IPS DF 4.7 (cell line): Measurements from ENCODE around the gene RPL19.

Experiments used
- DNase-seq: peaks from one replicate; pipeline ENCODE4 v3.0.0-alpha.2; 2013; ENCODE audit warnings: low spot score; ENCODE audit errors: extremely low read depth

RPL19 gene

DNA sequence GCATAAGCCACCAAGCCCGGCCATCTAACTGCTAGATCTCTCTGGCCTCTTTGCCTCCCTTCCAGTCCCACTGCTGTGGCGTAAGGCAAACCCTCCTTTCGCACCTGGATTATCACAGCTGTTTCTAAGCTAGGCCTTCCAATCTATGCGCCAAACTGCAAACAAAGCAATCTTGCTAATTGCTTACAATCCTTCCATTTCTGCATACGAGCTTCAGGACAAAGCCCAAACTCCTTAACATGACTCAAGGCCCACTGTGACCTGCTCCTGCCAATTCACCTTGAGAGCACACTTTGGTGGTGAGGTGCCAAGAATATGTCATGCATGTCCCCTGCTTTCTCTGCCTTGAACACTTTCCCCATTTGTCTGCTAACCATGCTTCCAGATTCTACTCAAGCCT, 28.1 kb upstream of the RPL19 start:
- no peak for DNase-seq

DNA sequence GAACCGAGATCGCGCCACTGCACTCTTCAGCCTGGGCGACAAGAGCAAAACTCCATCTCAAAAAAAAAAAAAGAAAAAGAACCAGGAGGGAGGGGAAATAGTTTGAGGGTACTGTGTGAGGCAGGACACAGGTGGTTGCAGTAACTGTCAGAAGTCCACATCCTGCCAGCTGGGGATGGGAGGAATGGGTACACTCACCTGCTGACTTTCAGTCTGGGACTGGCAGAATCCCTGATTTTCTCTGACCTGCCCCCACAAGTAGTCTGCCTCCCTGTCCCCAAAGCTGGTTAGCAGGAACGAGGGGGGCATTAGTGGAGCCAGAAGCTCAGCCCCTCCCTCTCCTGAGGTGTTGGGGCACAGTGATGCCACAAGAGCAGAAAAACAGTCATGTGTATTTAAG, 27.0 kb upstream of the RPL19 start:
- DNase-seq, result no peak

DNA sequence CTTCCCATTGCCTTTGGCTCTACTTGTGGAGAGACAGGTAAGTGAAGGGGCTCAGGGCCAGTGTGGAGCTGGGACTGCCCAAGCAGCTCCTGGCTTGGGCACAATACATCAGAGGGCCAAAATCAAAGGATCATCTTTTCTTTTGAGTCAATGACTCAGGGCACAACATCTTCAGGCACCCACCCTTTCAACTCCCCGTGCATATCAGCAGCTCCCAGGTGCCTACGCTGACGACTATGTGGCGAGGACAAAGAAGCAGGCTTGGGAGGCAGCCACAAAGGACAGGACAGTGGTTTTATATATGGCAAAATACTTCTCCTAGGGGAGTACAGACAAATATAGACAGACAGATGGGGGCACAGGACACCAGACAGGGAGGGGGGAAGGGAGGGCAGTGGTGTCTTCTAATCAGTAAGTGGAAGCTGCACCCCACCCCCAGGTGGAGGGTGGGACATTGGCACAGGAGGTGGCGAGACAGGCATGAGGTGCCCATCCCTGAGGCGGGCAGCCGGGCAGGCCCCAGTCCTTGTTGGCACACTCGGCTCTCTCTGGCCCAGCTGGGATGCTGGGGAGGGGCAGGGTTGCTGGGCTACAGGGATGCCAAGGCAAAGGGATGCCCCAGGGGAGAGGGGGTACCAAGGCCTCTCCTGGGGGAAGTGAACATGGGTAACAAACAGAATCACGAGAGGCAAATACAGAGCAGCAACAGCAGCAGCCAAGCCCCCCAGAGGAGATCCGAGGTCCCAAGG, 26.4 kb upstream of the RPL19 start:
- DNase-seq, result no peak

DNA sequence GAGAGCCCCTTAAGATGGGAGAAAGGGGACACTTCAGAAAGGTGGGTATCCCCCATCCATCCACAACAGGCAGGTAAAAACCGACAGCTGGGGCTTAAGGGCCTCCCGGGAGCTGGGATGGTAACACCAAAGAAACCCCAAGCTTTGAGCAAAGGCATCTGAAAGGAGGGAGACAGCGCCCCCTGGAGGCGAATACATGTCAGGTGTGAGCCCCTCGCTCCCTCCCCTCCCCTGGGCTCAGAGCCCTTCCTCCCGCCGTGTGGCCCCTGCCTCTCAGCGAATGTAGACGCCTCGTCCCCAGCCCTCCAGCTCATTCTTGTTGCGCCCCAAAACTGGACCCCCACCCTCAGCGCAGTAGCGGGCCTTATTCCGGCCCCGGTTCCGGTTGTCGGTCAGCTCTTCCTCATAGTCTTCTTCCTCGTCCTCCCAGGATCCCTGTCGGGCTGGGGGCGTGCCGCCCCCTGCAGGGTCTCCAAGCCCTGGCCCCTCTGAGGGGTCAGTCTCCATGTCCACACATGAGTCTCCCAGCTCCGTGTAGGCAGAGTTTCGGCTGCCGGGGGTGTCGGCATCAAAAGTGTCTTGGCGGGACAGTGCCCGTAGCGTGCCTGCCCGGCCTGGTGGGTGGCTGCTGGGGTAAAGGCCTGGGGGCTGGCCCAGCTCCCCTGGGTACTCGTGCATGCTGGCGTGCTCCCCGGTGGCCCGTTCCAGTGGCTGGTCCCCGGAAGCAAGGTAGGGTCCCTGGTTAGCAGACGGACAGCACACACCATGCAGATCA, 25.0 kb upstream of the RPL19 start:
- DNase-seq, result no peak

DNA sequence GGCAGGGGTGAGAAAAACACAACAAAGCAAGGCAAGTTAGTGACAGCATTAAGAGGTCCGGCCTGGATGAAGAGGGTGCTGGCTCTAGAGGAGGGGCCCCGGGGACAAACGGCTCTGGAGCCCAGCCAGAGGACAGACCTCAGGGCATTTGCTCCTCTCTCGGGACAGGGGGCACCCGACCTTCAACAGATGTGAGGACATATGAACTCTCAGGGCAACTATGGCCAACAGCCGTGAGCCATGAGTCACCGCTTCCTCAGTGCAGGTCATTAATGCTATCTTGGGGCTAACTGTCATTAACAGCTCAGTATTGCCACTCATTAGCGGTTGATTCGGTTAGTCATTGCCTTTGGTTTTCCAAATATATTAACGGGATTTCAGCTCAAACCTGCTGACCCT, 24.4 kb upstream of the RPL19 start:
- no peak for DNase-seq

DNA sequence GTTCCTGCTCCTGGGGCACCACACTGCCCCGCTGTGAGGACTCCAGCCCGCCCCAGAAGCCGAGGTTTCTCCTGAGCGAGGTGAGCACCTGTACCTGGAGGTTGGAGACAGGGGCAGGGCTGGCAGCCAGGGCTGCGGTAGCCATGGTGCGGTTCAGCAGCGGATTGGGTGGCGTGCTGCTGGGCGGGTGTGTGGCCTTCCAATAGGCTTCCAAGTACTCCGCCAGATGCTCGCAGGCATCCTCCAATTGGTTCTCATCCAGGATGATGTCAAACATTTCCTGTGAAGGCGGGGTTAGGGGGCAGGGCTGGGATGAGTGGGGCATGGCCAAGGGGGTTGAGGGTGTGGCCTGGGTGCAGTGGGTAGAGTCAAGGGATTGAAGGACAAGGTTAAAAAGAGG, 22.8 kb upstream of the RPL19 start:
- DNase-seq, result no peak

DNA sequence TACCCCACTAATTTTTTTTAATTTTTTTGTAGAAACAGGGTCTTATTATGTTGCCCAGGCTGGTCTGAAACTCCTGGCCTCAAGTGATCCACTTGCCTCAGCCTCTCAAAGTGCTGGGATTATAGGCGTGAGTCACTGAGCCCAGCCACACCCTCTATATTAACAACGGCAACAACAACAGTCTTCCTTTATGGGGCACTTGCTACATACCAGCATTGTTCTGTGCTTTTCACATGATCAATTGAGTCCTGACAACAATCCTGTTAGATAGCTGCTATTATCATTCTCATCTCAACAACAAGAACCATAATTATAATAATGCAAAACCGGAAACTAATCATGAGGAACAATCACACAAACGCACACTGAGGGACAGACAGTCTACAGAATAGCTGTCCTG, 21.5 kb upstream of the RPL19 start:
- no peak for DNase-seq

DNA sequence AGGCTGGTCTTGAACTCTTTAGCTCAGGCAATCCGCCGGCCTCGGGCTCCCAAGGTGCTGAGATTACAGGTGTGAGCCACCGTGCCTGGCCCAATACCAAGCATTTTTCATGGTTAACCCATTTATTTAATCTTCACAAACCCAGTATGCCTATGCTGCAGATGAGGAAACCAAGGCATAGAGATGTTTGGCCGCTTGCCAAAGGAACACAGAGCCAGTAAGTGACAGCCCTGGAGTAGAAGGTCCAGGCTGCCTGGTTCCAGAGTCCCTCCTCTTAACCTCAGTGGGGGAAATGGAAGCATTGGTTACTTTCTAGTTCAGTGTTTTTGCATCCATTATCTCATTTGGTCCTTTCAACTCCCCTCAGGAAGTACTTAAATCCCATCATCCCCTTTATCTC, 18.8 kb upstream of the RPL19 start:
- DNase-seq, result no peak

DNA sequence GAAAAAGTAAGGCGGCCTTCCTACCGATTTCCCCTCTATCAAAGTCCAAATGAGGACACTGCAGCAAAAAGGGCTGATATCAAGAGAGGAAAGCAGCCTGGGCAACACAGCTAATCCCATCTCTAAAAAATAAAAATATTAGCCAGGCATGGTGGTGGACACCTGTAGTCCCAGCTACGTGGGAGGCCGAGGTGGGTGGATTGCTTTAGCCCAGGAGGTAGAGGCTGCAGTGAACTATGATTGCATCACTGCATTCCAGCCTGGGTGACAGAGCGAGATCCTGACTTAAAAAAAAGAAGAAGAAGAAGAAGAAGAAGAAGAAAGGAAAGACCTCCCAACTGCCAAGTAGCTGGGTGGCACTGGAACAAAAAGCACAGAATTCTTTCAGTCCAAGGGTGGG, 17.0 kb upstream of the RPL19 start:
- DNase-seq, result no peak

DNA sequence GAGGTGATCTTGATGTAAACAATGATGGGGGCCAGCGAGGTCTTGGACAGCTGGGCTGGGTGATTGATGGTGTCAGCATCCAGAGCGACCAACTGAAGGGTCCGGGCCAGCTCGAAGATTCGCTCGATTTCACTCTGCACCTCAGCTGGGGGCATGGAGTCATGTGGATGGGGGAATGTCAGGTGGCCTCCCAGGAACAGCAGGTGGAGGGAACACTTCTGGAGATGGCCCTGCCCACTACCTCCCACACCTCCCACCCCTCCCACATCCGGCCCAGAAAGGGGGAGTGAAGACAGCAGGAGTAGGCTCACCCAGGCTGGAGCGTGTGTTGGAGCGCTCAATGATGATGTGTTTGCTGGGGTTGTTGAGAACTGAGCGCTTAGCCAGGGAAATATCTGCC, 16.4 kb upstream of the RPL19 start:
- no peak for DNase-seq

DNA sequence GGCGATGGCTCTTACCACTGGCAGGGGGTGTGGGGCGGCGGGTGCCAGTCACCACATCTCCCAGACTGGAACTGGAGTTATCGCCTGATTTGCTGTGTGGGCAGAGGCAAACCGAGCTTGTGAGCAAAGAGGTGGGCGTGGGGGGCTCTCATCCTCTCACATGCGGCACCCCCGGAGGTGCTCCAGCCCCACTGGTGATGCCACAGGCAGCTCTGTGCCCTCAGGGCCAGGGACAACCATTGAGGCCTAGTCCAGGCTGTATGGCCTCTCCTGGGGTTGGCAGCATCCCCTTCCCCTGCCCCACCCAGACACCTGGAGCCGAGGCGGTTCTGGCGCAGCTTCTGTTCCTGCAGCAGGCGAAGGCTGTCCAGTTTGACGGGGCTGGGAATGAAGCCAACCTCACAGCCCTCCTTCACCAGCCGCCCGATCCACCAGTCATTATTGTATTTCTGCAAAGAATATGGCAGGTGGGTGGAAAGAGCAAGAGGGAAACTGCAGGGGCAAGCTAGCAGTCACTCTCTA, 13.5 kb upstream of the RPL19 start:
- DNase-seq, result no peak

DNA sequence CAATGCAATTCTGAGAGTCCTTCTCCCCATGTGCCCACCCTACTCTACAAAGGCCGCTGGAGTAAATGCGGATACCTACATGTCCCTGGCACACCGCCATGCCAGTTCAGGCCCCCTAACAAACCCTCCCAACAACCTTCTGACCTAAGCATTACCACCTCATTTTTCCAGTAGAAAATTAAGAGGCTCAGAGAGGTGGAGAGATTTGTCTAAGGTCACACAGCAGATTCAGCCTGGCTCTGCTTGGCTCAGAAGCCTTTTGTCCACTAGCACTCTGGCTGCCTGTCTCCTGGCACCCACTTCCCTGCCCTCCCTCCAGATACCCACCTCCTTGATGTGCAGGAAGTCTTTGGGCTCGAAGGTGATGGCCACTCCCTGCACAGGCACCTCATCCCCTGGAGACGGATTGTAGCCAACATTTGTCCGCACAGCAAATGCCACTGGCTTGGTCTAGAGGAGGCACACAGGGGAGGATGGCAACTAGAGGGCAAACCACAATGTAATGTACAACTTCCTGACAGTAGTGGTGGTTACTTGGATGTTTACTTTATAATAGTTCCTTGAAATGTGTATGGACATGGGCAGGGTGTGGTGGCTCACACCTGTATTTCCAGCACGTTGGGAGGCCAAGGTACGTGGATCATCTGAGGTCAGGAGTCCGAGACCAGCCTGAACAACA, 12.8 kb upstream of the RPL19 start:
- DNase-seq, result no peak

DNA sequence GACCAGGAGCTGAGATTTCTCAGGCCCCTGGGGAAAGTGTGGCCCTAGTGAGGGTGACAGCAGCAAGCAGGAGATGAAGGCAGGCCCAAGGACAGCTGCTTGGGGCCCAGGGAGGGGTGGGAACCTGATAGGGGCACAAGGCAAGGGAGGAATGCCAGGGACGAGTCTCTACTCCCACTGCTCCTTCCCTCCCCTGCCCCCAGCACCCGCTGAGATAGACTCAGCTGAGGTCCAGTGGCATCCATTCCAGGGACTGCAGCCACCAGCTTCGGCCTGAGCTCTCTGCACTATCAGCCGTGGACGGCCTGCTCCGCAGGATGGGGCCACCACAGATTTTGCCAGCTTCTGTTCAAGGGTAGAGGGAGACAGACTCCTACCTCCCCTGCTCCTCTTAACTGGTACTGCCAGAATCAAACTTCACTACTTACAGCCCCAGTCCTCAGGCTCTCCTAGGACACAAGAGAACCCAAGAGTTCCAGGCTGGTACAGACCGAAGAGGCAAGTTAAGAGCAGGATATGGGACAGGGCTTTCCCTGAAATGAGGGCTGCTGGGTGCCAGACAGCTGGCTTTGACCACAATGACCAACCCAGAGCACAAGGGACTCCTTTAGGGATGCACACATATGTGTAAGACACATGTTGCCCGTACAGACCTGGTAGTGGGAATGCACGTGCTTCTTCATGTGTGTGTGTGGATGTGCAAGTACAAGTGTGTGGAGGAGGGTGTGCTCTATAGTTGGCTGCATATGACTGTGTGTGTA, 8.2 kb upstream of the RPL19 start:
- DNase-seq, result no peak

DNA sequence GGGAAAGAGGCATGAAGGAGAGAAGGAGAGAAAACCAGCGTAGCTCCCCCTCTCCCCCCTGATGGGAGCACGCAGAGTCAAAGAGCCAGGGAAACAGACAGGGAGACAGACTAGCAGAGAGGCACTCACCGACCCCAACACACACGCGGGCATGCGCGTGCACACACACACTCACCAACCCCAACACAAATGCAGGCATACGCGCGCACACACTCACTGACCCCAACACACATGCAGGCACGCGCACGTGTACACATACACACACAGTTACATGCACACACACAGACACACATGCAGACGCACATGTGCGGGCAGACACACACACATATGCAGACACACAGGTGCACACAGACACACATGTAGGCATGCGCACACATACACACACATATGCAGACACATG, 7.2 kb upstream of the RPL19 start:
- DNase-seq, result no peak

DNA sequence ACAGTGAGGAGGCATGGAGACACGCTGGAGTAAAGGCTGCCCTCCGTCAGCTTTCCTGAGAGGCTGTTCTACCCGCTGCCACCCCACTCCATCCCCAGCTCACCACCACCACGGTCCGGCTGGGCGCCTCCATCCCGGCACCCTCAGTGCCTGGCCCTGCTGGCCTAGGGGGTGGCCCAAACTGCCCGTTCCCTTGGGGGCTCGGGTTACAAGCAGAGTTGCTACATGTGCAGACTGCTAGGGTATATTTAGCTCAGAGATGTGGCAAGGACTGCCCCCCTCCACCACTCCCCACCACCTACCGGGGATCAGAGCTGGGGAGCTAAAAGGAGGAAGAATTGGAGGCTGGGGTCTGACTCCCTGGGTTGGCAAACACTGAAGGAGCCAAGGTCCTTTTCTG, 6.7 kb upstream of the RPL19 start:
- DNase-seq, result no peak

DNA sequence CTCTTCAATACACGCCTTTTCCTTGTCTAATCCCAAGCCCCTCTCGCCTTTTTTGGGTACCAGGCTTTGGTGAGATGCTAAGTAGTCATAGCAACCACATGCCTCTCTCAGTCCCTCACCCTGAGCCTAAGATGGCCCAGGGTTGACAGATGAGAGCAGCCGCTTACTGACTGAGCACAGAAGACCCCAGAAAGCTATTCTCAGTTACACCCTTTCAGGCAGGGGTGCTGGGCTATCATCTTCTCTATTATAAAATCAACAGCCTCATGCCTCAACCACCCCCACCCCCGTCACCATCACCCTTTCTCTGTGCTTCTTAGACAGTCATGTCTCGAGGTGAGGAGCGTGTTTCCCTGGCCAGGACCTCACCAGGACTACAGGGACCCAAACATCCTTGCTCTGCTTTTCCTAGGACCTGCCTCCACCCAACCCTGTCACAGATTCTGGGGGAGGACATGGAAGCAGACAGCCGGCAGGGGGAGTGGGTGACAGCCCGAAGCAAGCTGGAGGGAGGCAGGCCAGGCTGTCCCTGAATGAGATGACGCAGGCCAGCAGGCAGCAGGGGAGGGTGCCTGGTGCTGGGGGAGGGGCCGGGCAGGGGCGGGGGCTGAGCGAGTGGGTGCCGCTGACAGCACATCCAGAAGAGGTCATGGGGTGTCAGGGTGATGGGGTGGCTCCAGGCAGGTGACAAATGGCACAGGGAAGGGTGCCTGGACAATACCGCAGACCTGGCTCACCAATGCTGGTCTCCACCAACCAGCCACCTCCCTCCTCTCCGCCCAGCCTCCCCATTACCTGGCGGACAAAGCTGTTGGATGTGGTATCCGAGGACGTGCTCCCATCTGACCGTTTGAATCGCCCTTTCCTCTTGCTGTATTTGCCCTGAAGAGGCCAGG, 5.7 kb upstream of the RPL19 start:
- no peak for DNase-seq

DNA sequence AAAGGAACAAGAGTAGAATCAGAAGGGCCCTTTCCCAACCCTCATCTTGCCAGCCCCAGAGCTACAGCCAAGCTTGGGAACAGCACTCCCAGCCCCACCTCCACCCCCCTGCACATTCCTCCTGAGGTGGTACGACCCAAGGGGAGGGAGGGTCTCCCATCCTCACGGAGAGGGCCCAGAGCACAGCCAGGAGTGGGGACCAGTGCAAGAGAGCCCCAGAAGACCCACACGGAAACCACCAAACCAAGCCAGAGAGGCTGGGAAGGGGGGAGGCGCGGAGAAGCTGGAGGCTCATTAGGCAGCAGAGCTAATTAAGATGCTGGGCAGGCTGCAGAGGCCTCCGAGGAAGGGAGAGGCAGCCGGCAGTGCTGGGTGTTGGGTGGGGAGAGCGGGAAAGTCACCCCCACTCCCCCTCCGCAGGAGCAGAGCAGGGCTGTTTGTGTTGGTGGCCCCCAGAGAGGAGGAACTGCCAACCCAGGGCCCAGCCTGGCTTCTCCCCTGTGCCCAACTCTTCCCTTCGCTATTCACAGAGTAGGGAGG, 5.0 kb upstream of the RPL19 start:
- no peak for DNase-seq

DNA sequence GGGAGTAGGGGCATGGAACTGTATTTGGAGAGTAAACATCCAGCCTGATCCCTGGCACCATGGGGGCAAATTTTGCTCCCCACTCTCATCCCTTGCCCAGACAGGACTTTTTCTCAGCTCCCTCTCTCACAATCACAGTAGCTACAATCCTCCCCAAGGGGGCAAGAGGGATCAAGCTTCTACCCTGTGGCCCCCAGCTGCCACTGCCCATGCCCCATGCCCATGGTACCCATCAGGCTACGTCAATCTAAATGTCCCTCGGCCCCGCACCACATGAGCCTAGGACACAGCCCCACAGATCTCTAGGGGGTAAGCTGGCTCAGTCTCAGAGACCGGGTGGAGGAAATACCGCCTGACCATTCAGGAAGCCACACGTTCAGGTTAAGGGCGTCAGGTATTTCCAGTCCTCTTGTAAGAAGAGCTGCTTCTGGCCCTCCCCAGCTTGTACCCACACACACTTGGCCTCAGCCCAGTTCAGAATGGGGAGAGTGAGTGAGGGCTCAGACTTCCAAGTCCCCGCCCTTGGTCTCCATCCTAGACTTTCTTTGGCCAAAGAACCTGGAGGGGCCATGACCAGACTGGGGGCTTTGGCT, 4.4 kb upstream of the RPL19 start:
- no peak for DNase-seq

DNA sequence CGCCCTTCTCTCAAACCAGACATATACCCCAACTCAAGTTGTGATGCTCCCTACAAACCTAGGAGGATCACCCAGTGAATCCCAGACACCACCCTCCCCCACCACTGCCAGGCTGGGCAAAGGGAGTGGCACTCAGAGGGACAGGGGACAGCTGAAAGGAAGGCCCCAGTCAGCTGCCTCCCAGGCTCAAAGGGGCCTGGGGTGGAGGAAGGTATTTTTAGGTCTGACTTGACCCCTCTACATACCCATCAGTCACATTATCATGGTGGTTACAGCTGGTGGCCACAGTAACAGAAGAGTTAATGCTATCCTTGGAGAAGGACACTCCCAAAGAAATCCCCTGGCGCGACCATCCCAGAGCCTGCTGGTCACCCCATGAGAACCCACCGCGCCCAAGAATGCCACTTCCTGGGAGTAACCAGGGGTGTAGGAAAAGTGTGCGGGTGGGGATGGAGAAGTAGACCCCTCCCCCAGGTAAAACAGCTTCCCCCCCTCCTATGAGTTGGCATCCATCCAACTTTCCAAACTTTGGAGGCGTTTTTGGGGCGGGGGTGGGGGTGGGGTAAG, 3.8 kb upstream of the RPL19 start:
- no peak for DNase-seq
